ENCODE measurements around the gene DOCK11. TPM values are rescaled to one million over a fixed set of nuclear protein-coding genes. Genes with fewer than 3 reads are reported as not detected.

The DOCK11 gene
- polyA plus RNA-seq, 1 of the 3 experiments (the other 2 are of a cell fraction), result 34.8 TPM

- CTCF ChIA-PET, result no interaction called here
- WGBS (ENCODE audit: low lambda C conversion rate), result 45% methylated on average over 4 of the region's 4 CpGs
- no peaks in the 10 kb centered on the region for H3K4me1 ChIP-seq (ENCODE audit: control insufficient read depth in 1 of 2, insufficient read depth in 2 of 2, low read depth in 1 of 2, low read length in 1 of 2)
- no peak overlapping the region for H3K27ac ChIP-seq (ENCODE audit: low read depth in 2 of 2, low read length in 1 of 2)
- no peak overlapping the region for H3K9ac ChIP-seq
- H3K4me2 ChIP-seq, result no peak overlapping the region
- no peak overlapping the region for H2AFZ ChIP-seq (ENCODE audit: low read depth)
- no peak for DNase-seq
- no peaks in the 10 kb centered on the region for H3F3A ChIP-seq (replicated peaks; ENCODE audit: insufficient read depth)
- TF ChIP-seq RCOR1 (IDR thresholded peaks at IDR 0.05; ENCODE audit: low read length), result no peak
- TF ChIP-seq GABPA (IDR thresholded peaks at IDR 0.05; ENCODE audit: low read depth), result no peak
- TF ChIP-seq SMC3 (IDR thresholded peaks at IDR 0.05; ENCODE audit: low read depth, low read length), result no peak
- no peak for TF ChIP-seq EP300 (IDR thresholded peaks at IDR 0.05; ENCODE audit: borderline replicate concordance in 1 of 2, low read depth in 1 of 2, low read length in 1 of 2)
- no peak for TF ChIP-seq RFX5 (IDR thresholded peaks at IDR 0.05; ENCODE audit: low read length)
- TF ChIP-seq FOXJ3 (CRISPR knock-in tag; IDR thresholded peaks at IDR 0.05), result no peak
- TF ChIP-seq FOXM1 (IDR thresholded peaks at IDR 0.05; ENCODE audit: low read depth), result no peak
- H3K27me3 ChIP-seq (ENCODE audit: insufficient read depth), result no peaks in the 10 kb centered on the region; the same call in 1 of the 2 replicates
- peaks cover 20% of the 10 kb centered on the region for H3K79me2 ChIP-seq (ENCODE audit: insufficient read depth)
- no peaks in the 10 kb centered on the region for H3K9me2 ChIP-seq
- POLR2A ChIA-PET, result no interaction called here
- no peaks in the 10 kb centered on the region for H3K36me3 ChIP-seq (replicated peaks in 1 of 2; ENCODE audit: control insufficient read depth in 1 of 2, insufficient read depth in 2 of 2, low read length in 1 of 2)
- no peak overlapping the region for H3K4me3 ChIP-seq (ENCODE audit: low read depth in 2 of 2, low read length in 1 of 2)
- H4K20me1 ChIP-seq (ENCODE audit: insufficient read depth), result peaks cover 4% of the 10 kb centered on the region; the same call in 1 of the 2 replicates
- no peaks in the 10 kb centered on the region for H3K9me3 ChIP-seq
Measured at GRCh38 chrX:118504581-118504980, 9.0 kb downstream of the DOCK11 start.

DNA sequence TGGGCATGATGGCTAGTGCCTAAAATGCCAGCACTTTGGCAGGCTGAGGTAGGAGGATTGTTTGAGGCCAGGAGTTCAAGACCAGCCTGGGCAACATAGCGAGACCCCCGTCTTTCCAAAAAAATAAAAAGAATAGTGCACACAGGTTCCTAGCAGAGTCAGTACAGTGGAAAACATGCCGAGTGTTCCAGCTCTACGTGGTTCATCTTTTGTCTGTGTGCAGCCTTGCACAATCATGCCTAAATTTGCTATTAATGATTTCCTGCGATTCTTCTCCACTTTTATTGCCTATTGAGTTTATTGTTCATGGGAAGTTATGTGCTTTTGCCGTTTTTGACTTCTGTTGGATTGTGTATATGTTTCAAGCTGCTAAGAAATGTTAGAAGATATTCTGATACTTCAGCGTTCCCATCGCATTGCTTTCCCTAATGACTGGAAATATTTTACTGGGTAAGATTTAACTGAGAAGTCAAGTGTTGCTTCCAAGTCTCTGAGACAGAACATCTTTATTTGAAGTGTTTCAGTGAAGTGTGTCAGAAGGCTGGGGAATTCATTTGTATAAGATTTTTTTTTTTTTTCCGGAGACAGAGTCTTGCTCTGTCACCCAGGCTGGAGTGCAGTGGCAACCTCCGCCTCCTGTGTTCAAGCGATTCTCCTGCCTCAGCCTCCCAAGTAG lies 11.3 kb downstream of the DOCK11 start:
- POLR2A ChIA-PET, result no interaction called here
- no peaks in the 10 kb centered on the region for H3K9me2 ChIP-seq

More for the DNA sequence above, 11.3 kb downstream of the DOCK11 start:
- Histone ChIP-seq H3F3A (replicated peaks; ENCODE audit: insufficient read depth) (no peaks in the 10 kb centered on the region), H2AFZ (ENCODE audit: low read depth) (no peak overlapping the region), H3K4me2 (no peak overlapping the region), H3K9me3 (no peaks in the 10 kb centered on the region), H3K79me2 (ENCODE audit: insufficient read depth) (peaks cover 19% of the 10 kb centered on the region; the same call in 1 of the 2 replicates), H4K20me1 (ENCODE audit: insufficient read depth) (0 out of 2 replicates have a peak, but pooled peaks cover 4% of the 10 kb centered on the region), H3K4me3 (ENCODE audit: low read depth in 2 of 2, low read length in 1 of 2) (no peak overlapping the region), H3K36me3 (replicated peaks in 1 of 2; ENCODE audit: control insufficient read depth in 1 of 2, insufficient read depth in 2 of 2, low read length in 1 of 2) (no peaks in the 10 kb centered on the region), H3K27ac (ENCODE audit: low read depth in 2 of 2, low read length in 1 of 2) (no peak overlapping the region), H3K27me3 (ENCODE audit: insufficient read depth) (no peaks in the 10 kb centered on the region; the same call in 1 of the 2 replicates), H3K9ac (no peak overlapping the region), H3K4me1 (ENCODE audit: control insufficient read depth in 1 of 2, insufficient read depth in 2 of 2, low read depth in 1 of 2, low read length in 1 of 2) (no peaks in the 10 kb centered on the region)
- 62% methylated on average over 11 of the region's 11 CpGs for WGBS (ENCODE audit: low lambda C conversion rate)
- no peak for DNase-seq
- TF ChIP-seq NRF1 (IDR thresholded peaks at IDR 0.05; ENCODE audit: low read depth, low read length) (no peak), FOXJ3 (CRISPR knock-in tag; IDR thresholded peaks at IDR 0.05) (no peak), RFX5 (IDR thresholded peaks at IDR 0.05; ENCODE audit: low read length) (no peak), GATA2 (CRISPR knock-in tag; IDR thresholded peaks at IDR 0.05) (no peak), SMC3 (IDR thresholded peaks at IDR 0.05; ENCODE audit: low read depth, low read length) (no peak), ELF1 (IDR thresholded peaks at IDR 0.05) (no peak), FOSL2 (IDR thresholded peaks at IDR 0.05; ENCODE audit: borderline replicate concordance, low read depth) (no peak), YY1 (IDR thresholded peaks at IDR 0.05; ENCODE audit: low read depth) (no peak), TAF1 (IDR thresholded peaks at IDR 0.05; ENCODE audit: borderline replicate concordance, low read depth, low read length) (no peak), REST (IDR thresholded peaks at IDR 0.05; ENCODE audit: low read depth, low read length) (no peak)
- TF ChIP-seq, protein P1, sequence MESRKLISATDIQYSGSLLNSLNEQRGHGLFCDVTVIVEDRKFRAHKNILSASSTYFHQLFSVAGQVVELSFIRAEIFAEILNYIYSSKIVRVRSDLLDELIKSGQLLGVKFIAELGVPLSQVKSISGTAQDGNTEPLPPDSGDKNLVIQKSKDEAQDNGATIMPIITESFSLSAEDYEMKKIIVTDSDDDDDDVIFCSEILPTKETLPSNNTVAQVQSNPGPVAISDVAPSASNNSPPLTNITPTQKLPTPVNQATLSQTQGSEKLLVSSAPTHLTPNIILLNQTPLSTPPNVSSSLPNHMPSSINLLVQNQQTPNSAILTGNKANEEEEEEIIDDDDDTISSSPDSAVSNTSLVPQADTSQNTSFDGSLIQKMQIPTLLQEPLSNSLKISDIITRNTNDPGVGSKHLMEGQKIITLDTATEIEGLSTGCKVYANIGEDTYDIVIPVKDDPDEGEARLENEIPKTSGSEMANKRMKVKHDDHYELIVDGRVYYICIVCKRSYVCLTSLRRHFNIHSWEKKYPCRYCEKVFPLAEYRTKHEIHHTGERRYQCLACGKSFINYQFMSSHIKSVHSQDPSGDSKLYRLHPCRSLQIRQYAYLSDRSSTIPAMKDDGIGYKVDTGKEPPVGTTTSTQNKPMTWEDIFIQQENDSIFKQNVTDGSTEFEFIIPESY (IDR thresholded peaks at IDR 0.05; ENCODE audit: borderline replicate concordance, low read depth), result no peak
- TF ChIP-seq, protein P2, sequence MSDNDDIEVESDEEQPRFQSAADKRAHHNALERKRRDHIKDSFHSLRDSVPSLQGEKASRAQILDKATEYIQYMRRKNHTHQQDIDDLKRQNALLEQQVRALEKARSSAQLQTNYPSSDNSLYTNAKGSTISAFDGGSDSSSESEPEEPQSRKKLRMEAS (IDR thresholded peaks at IDR 0.05; ENCODE audit: low read depth), result no peak
- TF ChIP-seq, protein P3, sequence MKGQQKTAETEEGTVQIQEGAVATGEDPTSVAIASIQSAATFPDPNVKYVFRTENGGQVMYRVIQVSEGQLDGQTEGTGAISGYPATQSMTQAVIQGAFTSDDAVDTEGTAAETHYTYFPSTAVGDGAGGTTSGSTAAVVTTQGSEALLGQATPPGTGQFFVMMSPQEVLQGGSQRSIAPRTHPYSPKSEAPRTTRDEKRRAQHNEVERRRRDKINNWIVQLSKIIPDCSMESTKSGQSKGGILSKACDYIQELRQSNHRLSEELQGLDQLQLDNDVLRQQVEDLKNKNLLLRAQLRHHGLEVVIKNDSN (IDR thresholded peaks at IDR 0.05; ENCODE audit: borderline replicate concordance, low read depth), result no peak
- CTCF ChIA-PET, result interaction anchor here (1.9 kb wide), 1 partner anchor 49 kb away, joined by 4 read pairs; no protein-coding TSS in a partner anchor
